GM18907 (cell line): Measurements from ENCODE around the gene GREB1.

ENCODE experiments used
- ATAC-seq: cut with Tn5 transposase; IDR thresholded peaks from one replicate; pipeline ENCODE4 v1.9.1; 2021; ENCODE audit warnings: mild to moderate bottlenecking, moderate library complexity; ENCODE audit not compliant: unreplicated experiment

The GREB1 gene

GRCh38 chr2:11679016-11679415, 145.2 kb downstream of the GREB1 start:
- ATAC-seq: no peak

DNA sequence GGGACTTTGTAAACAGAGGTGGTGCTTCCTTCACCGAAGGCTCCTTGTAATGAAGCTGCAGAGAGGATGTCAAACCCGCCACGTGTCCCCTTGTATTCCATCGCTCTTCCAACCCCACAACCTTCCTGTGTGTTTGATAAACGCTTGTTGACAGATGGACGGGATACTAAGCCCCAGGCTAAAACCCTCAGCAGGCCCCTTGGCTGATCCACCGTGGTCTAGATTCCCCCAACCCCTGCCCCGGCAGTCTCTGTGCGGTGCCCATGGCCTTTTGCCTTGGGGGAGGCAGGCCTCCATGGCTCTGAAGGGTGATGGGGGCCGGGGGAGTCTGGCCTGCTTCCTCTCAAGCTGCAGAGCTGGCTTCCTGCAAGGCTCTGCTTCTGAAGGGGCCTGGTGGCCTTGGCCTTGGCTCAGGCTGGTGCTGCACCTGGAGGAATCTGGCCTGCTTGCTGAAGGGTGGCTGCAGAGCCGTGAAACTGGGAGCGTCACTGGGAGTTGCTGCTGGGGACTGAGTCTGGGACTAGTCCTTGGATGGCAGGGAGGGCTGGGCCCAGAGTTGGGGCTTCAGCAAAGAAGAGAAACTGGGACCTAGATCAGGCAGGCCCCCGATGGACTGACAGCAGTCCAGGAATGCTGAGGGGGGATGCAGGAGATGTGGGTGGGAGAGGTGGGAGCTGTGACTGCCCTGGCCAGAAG, 145.8 kb downstream of the GREB1 start:
- no peak for ATAC-seq

- no peak for ATAC-seq
Measured at GRCh38 chr2:11680182-11680900, 146.5 kb downstream of the GREB1 start.

DNA sequence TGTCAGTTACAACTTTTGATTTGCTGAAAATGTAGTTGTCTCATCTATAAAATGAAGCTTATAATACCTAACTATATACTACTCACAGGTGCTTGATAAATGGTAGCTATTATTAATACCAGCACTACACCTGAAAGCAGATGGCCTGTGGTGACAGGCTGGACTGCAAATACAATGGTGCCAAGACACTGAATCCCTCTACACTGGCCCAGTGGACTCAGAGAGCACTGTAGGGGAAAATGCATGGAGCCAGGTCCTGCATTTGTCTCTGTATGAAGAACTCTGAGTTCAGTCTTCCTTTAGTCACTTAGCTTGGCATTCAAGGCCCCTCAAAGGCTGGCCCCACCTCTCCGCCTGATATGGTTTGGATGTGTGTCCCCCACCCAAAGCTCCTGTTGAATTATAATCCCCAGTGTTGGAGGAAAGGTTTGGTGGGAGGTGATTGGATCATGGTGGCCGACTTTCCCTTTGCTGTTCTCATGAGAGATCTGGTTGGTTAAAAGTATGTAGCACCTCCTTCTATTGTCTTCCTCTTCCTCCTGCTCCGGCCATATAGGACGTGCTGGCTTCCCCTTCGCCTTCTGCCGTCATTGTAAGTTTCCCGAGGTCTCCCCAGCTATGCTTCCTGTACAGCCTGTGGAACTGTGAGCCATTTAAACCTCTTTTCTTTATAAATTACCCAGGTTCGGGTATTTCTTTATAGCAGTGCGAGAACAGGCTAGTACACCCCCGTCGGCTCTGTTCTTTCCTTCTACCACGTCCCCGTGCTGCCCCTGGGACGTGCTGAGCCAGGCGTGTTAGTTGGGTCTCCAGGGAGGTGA, 147.3 kb downstream of the GREB1 start:
- ATAC-seq: no peak

GRCh38 chr2:11681722-11682589, 148.1 kb downstream of the GREB1 start:
- ATAC-seq: no peak

DNA sequence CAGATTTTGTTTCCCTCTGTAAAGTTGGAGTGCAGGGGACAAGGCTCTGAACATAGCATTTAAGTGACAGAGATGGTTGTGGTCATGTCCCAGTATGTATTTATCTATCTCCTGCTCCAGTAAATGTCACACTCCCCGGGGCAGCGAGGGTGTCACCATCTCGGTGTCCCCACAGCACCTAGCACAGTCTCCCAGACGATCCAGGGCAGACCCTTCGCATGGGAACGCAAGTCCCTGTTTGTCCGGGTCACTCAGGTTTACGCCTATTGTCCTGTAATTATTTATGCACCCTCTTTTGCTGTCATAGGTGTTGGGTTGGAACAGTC, 148.7 kb downstream of the GREB1 start:
- no peak for ATAC-seq

- no peak for ATAC-seq
Measured at GRCh38 chr2:11683476-11683875, 149.6 kb downstream of the GREB1 start.

DNA sequence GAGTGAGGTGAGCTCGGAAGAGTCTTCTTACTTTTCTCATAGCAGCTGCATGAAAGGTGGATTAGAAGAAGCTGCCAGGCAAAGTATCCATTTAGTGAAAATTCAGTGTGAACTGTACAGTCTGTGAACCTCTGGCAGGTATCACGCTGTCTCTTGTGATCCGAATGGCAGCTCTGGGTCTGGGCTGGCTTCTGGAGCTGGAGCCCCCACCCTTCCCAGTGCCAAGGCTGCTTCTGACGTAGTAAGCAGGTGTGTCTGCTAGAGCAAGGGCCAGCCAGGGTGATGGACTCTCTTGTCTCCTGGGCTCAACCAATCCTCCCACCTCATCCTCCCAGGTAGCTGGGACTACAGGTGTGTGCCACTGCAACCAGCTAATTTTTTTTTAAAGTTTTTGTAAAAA, 150.1 kb downstream of the GREB1 start:
- ATAC-seq: no peak

DNA sequence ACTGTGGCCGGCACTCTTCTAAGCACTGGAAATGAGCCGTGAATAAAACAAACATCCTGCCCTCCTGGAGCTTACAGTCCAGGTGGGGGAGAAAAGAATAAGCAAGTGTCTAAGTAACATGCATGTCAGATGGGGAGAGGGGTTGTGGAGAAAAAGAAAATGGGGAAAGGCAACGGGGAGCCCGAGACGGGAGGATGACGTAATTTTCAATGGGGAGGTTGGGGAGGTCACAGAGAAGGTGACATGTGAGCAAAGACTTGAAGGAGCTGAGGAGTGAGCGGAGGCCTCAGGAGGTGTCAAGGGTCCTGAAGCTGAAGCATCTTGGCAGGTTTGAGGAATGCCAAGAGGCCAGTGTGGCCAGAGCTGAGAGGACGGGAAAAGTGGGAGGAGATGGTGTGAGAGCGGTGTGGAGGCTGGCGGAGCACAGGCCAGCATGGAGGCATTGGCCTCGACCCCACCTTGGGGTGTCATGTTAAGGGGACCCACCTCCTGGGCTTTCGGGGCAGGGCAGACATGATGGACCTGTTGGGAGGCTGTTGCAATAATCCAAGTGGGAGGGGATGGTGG, 151.1 kb downstream of the GREB1 start:
- ATAC-seq: no peak

DNA sequence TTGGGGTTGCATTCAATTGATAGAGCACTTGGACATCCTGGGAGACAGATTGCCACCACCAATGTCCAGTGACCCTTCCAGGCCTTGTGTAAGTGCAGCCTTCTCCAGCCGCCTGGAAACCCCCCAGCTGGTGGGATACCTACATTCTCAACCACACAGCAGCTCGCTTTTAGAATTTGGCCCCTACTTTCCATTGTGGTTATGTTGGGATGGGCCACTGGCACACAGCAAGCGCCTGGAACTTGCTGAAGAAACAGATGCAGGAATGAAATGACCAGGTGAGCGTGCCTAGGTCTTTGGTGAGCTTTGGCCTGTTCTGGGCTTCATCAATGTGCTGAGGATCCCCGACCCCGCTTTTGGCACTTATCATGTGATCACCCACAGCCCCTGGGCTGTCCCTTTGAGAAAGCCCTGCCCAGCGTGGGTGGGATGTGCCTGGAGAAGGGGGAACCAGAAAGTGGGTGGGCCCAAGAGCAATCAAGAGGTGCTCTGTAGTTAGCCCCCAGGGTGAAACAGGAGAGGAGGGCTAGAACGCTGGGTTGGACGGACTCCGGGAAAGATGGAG, 152.1 kb downstream of the GREB1 start:
- no peak for ATAC-seq

GRCh38 chr2:11687736-11688135, 153.9 kb downstream of the GREB1 start:
- no peak for ATAC-seq

GRCh38 chr2:11688222-11689069, 154.6 kb downstream of the GREB1 start:
- ATAC-seq: peak; percentile 87

DNA sequence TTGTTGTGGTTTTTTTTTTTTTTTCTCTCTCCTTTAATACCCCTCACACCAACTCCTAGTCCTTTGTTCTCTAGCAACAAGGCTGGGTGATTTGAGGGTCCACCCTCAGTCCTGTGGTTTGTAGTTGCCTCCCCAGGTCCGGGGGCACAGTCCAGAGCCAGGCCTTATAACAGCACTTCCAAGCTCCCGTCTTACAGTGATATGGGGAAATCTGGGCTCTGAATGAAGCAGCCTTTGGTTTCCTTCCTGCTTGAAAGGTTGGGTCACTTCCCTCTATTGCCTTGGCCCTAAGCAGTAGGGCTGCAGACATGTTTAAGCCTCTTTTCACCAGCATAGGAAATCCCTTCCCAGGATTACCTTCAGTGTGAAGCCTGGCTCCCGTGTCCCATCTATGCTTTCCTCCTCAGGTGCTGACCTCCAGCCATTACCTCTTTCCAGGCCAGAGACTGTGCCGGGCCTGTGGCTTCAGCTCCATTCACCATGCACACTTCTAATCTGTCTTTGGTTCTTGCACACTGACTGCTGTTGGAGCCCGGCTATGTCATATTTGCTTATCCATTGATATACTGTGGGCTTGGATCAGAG, 157.3 kb downstream of the GREB1 start:
- no peak for ATAC-seq
